Lower leg skin (tissue), 4 donors: Measurements from ENCODE around the gene IRX4. TPM values are rescaled to one million over a fixed set of nuclear protein-coding genes. Genes with fewer than 3 reads are reported as not detected.

Source experiments
- DNase-seq, 2 donors: peaks; one replicate each; pipeline ENCODE4 v3.0.0-alpha.2; 2019; ENCODE audit warnings: low spot score in 2 of 2
- H3K4me3 ChIP-seq: fragments of 200-600 bp; sonication (generic); 2 replicates; pipeline ENCODE4 v1.5.1; 2017; ENCODE audit warnings: mild to moderate bottlenecking, low read depth; ENCODE audit not compliant: poor library complexity, severe bottlenecking
- CTCF ChIP-seq, 3 donors: fragments of 450-650 bp; IDR thresholded peaks; one replicate each; pipeline ENCODE4 v1.5.1; 2016; ENCODE audit warnings: antibody characterized with exemption in 3 of 3, mild to moderate bottlenecking in 3 of 3, moderate library complexity in 2 of 3
- POLR2A ChIP-seq, 2 donors: fragments of 450-650 bp; IDR thresholded peaks; one replicate each; pipeline ENCODE4 v1.6.1; 2016 to 2017; ENCODE audit warnings: antibody characterized with exemption in 2 of 2, mild to moderate bottlenecking in 1 of 2, moderate library complexity in 1 of 2
- WGBS, 2 donors: methylation state at CpG; one replicate each; pipeline ENCODE4 v1.1.5; 2018; 5-methylcytosine and 5-hydroxymethylcytosine counted together
- intact Hi-C: fragments of 100-400 bp; cut with DNase I; formaldehyde crosslinking; loops from one replicate; pipeline ENCODE4 v1.15.0; 2023; ENCODE audit warnings: low total_unique reads
- total RNA-seq, 4 donors: library from RNA; depleted of rRNA; stranded (reverse); fragments of >200 nt; gene quantifications; one replicate each; pipeline ENCODE4 v1.1.0, GENCODE V29; 2016

IRX4 gene
- total RNA-seq, 4 donors from 2014 or later: 32.5 to 58.3 (median 48.5) TPM

DNA sequence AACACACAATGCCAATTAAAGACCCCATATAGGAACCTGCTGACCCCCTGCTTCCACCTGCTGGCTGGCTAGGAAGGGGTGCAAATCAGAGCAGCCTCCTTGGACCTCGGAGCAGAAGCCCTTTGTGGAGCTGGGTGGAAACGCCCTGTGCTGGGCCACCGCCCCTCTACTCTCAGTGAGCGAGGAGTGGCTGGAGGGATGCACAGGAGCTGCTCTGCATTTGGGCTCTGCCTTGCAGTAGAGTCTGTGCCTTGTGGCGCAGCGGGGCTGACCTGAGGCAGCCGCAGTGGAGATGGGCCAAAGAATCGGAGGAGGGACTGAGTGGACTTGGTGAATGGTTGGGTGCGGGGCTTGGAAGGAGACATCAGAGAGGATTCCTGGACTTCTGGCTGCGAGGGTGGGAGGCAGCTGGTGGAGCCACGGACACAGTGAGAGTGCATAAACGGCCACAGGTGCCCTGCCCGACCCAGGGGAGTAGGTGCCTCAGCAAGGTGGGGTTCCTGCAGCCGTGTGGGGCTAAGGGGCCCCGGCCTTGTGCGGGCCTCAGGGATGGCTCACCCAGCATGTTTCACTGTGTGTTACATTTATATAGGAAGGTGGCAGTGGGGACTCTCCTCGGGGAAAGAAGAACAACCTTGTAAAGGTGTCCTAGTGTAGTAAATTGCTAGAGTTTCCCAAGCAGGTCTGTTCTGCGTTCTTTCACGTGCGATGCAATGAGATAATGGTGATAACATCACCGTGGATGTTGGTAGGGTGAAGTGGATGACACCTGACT lies 14.1 kb upstream of the IRX4 start:
- 67 to 76% methylated on average over 21 of the region's 21 CpGs for WGBS, 2 donors
- TF ChIP-seq CTCF (IDR thresholded peaks at IDR 0.05): no peak
- DNase-seq: no peak
- H3K4me3 ChIP-seq: no peak overlapping the region
- intact Hi-C loops: loop anchor here (5.0 kb wide), 1 partner anchor 1166 kb away; no protein-coding TSS in a partner anchor

GRCh38 chr5:1895739-1896420 lies 13.2 kb upstream of the IRX4 start:
- no peak overlapping the region for H3K4me3 ChIP-seq
- TF ChIP-seq POLR2A (IDR thresholded peaks at IDR 0.05) (no peak), CTCF (IDR thresholded peaks at IDR 0.05) (no peak)
- 90% methylated on average over 15 of the region's 15 CpGs for WGBS, 2 donors
- DNase-seq: no peak
- intact Hi-C loops: loop anchor here (5.0 kb wide), 1 partner anchor 1166 kb away; no protein-coding TSS in a partner anchor

DNA sequence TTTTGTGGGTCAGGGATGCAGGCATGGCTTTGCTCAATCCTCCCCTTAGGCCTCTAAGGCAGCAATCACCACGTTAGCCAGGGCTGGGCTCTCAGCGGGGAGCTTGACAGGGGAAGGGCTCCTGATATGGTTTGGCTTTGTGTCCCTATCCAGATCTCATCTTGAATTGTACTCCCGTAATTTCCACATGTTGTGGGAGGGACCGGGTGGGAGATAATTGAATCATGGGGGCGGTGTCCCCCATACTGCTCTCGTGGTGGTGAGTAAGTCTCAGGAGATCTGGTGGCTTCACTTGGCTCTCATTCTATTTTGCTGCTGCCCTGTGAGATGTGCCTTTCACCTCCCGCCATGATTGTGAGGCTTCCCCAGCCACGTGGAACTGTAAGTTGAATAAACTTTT lies 11.5 kb upstream of the IRX4 start:
- H3K4me3 ChIP-seq: no peak overlapping the region
- intact Hi-C loops: no loop called here
- TF ChIP-seq POLR2A (IDR thresholded peaks at IDR 0.05) (no peak), CTCF (IDR thresholded peaks at IDR 0.05) (no peak)
- DNase-seq: no peak
- 73 to 81% methylated on average over 8 of the region's 8 CpGs for WGBS, 2 donors

- WGBS, 2 donors: 81 to 85% methylated on average over 10 of the region's 10 CpGs
- intact Hi-C loops: no loop called here
- no peak overlapping the region for H3K4me3 ChIP-seq
- DNase-seq: no peak
- no peak for TF ChIP-seq POLR2A (IDR thresholded peaks at IDR 0.05)
- TF ChIP-seq CTCF (IDR thresholded peaks at IDR 0.05): no peak
These were observed 11.0 kb upstream of the IRX4 start for GRCh38 chr5:1893754-1894153.

DNA sequence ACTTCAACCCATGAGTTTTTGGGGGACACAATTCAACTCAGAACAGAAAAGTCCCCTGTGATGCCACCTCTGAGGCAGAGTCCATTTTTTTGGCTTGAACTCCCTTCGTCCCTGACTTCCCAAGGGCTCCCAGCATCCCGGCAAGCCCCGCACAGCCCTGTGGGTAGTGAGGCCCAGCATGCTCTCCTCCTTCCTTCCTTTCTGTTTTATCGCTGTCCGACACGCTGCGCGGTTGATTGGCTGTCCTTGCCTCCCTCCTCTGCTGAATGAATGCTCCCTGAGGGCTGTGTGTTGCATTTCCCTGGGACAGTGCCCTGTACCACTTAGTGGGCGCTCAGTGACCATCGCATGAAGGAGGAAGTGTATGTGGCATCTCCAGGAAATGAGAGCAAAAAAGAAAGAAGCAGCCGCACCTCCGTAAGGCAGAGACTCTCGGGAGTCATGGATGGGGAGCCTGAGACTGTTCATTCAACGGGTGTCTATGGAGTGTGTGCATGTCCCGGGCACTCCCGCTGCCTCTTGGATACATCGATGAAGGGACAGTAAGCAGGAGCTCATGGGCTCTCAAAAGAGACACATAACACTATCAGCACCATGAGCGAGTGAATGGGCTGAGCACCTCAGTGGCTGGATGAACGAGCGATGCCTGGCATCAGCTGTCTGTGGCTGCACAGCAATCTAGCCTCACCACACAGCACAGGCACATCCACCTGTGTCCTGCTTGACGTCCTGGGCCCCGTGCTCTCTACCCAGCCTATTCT lies 10.1 kb upstream of the IRX4 start:
- H3K4me3 ChIP-seq: no peak overlapping the region
- no peak for DNase-seq
- 89 to 92% methylated on average over 22 of the region's 22 CpGs for WGBS, 2 donors
- TF ChIP-seq CTCF (IDR thresholded peaks at IDR 0.05): no peak
- no peak for TF ChIP-seq POLR2A (IDR thresholded peaks at IDR 0.05)
- intact Hi-C loops: no loop called here
